OCI-LY7 (cell line): ENCODE data around the gene TXK.

Source experiments
- CTCF ChIP-seq: fragments of 200-600 bp; sonication (generic); conservative IDR thresholded peaks from 2 replicates; pipeline ENCODE4 v1.5.1; 2014; ENCODE audit warnings: mild to moderate bottlenecking, antibody characterized with exemption, low read length, moderate library complexity, mixed read lengths
- EZH2phosphoT487 ChIP-seq: fragments of 200-600 bp; sonication (generic); IDR thresholded peaks from 2 replicates; pipeline ENCODE4 v1.6.1; 2018; ENCODE audit warnings: low read depth, borderline replicate concordance, mild to moderate bottlenecking, mixed run types, antibody characterized with exemption, low read length, moderate library complexity, mixed read lengths

- TF ChIP-seq CTCF (no peak), EZH2phosphoT487 (no peak)
These were observed 23.5 kb downstream of the TXK start for GRCh38 chr4:48110452-48110978.
